LoVo (cell line): ENCODE measurements around the gene ZNF536.
"Not testable (repeated sequence)": the region's sequence is repeated elsewhere in the genome, so short reads cannot be mapped to it uniquely, and the experiment has no call there.

Source experiments
- DNase-seq: peaks from one replicate; pipeline ENCODE4 v3.0.0-alpha.2; 2016; ENCODE audit warnings: low spot score

ZNF536 gene

DNA sequence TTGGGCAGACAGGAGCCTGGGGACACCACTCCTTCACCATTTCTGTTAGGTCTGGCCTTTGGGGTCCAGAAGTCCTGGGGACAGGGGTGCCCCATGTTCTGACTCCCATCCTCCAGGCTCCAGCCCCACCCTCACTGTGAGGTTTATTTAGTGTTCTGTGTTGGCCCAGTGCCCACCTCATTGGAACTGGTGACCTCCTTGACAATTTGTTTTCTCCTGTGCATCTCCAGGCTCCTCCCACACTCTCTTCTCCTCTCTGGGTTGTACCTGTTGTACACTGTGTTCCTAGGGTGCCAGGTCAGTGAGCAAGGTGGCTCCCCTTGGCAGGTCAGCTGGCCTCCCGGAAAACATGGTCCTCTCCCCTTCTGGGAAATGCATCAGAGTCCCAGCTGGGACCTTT, 110.8 kb downstream of the ZNF536 start:
- DNase-seq: no peak

DNA sequence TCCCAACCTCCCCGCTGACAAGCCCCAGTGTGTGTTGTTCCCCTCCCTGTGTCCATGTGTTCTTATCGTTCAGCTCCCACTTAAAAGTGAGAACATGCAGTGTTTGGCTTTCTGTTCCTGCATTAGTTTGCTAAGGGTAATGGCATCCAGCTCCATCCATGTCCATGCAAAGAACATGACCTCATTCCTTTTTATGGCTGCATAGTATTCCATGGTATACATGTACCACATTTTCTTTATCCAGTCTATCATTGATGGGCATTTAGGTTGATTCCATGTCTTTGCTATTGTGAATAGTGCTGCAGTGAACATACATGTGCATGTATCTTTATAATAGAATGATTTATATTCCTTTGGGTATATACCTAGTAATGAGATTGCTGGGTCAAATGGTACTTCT, 114.1 kb downstream of the ZNF536 start:
- DNase-seq: not testable (repeated sequence)

DNA sequence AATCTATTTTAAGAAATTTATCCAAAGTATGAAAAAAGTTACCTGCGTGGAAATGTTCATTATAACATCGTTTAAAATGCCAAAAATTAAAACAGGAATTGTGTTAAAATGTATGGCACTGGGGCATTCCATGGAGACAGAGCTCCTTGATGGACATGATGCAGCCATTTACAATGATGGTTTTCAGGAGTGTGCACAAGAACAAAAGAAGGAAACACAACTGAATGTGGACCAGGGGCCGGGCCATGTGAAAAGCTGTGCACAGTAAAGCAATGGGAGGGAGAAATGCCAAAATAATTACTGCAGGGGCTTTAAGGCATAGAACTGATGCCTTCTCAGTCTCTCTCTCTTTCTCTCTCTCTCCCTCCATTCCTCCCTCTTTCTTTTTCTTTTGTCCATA, 115.0 kb downstream of the ZNF536 start:
- DNase-seq: no peak

DNA sequence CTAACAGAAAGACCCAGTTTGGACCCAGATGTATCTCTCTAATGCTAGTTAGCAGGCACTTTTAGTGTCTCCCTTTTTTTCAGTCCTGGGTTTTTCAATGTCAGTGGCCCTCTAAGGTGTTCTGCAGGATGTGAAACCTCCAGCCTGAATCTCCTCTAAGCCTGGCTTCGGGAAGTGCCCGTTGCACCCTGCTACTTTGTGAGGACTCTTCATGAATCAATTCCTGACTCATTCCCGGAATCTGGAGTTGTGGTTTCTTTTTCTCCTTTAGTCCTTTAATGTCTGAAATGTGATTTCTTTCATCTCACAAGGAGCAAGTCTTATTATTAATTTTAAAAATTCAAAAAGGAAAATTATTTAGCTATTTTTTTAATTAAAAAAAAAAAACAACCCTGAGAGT, 116.0 kb downstream of the ZNF536 start:
- no peak for DNase-seq

DNA sequence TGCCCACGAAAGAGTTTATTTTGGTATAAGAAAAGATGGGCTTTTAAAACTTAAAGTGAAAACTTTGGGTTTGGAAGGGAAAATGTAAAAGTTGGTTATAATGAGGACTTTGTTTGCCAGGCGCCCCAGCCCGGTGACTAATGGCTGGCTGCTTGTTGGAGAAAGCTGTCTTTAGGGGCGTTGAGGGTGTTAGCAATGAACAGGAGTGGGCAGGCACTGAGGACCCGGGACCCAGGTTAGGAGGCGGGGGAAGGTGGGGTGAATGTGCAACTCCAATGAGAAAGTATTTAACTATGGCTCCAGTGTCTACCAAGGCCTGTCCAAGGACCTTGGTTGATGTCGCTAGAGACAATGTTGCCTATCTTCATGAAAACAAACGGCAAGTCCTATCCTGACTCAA, 118.6 kb downstream of the ZNF536 start:
- DNase-seq: no peak

DNA sequence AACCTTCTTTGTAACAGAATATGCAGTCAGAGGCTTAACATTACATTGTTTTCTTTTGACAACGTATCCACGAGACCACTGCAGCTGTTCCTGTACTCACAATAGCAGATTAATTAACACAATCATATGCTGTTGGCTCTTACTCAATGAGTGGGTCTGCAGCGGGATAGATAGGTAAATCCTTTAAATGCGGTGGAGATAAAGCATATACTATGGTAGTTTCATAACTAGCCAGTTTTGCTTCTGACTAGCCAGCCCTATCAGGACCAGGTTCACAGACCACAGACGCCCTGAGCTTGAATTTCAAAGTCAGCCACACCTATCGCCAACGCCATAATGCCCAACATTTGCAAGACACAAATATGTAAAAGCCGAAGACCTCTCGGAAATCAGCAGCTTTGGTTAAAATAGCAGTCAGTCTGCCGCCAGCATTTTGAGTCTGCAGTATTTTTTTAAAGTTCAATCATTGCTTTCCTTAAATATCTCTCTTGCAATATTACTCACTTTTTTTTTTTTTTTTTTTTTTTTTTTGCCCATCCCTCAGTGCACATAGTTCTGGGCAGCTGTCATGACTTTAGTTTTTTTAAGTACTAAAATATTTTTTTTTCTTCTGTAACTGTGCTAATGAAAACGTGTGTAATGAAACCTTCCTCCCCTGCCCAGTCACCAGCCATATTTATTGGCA, 120.5 kb downstream of the ZNF536 start:
- DNase-seq: no peak

DNA sequence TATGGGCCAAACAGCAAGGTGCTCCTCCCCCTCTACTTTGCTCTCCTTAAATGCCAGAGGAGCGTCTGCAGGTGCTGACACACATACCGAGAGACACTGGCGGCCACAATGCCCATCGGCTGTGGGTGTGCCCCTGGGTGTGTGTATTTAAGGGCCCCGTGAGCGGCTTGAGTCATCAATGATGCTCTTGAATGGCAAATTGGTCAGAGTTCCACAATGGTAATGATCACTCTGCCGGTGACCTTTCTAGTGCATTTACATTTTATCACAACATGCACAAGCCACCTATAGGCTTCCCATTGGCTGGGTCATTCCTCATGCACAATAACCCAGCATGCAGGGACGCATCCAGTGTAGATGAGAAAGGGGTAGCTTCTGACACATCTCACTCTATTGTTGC, 124.8 kb downstream of the ZNF536 start:
- no peak for DNase-seq

DNA sequence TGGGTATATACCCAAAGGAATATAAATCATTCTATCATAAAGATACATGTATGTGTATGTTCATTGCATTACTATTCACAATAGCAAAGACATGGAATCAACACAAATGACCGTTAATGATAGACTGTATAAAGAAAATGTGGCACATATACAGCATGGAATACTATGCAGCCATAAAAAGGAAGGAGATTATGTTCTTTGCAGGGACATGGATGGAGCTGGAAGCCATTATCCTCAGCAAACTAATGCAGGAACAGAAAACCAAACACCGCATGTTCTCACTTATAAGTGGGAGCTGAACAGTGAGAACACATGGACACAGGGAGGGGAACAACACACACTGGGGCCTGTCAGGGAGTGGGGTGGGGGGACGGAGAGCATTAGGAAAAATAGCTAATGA, 125.9 kb downstream of the ZNF536 start:
- not testable (repeated sequence) for DNase-seq

DNA sequence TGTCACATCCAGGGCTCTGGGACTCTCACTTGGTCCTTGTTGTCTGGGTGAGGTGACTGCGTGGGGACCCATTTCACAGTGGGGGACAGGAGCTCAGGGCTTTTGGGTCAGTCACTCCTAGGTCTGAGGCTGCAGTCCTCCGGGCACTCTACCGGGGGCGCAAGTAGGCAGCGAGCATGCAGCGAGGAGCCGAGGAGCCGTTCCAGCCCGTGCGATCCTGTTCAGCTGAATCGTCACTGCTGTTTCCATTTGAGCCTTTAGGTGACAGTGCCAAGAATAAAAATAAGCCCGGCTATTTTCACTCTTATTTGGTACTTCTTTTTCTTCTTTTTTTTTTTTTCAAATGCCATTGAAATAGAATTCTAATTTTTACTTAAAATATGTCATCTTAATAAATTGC, 126.5 kb downstream of the ZNF536 start:
- DNase-seq: no peak

DNA sequence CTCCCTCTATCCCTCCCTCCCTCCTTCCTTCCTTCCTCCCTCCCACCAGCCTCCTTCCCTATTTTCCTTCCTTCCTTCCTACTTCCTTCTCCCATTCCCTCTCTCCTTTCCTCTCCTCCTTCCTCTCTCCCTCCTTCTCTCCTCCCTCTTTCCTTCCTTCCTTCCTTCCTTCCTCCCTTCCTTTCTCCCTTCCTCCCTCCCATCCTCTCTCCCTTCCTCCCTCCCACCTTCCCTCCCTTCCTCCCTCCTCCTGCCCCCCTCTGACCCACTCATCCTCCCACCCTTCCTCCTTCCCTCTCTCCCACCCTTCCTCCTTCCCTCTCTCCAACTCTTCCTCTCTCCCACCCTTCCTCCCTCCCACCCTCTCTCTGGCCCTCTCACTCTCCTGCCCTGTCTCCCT, 132.1 kb downstream of the ZNF536 start:
- no peak for DNase-seq

DNA sequence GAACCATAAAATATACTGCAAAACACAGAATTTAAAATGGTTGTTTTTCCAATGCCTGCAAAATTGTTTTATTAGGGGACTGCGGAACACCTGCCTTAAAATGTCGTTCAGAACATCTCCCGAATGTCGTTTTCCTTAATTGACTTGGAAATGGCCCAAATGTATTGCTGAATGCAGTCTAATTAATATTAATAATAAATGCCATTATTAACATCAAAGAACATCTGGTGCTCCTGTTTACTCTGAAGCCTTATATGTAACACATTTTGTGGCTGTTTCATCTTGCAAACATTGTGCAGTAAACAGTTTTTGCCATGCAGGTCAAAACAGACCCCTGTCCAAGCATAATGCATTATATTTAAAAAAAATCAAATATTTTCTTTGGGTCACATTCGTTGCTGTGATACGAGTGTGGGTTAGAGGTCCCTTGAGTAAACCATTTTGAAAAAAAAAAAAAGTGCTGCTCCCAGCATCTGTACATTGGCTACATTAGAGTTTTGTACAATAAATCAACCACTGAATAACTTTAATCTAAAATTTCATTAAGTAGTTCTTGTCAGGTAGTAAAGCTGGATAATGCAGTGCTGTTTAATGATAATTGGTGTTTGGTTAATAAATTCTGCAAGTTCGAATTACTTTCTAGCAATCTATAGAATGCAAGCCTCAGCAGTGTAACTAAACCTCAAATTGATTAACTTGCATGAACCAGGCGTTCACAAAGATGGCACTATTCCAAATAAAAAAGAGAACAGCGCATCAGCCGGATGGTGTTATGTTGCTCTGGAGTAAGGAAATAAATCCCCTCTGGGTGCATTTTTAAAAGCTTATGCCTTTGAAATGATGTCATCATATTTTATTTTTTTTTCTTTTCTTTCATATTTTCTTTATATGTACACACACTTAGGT, 140.2 kb downstream of the ZNF536 start:
- no peak for DNase-seq

DNA sequence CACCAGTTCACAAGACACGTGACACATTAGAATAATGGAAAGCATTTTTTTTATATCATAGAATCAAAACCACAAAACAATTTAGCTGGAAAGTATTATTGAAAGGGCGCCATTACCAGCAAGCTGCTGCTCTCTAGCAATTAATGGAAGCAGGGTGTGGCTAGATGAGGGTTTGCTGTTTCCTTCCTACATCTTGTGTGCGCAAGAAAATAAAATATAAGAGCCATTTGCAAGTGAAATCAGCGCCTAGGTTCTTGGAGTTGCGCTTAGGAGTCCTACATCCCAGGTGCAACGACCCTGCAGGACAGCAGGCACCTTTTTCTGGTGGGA, 140.9 kb downstream of the ZNF536 start:
- DNase-seq: no peak

DNA sequence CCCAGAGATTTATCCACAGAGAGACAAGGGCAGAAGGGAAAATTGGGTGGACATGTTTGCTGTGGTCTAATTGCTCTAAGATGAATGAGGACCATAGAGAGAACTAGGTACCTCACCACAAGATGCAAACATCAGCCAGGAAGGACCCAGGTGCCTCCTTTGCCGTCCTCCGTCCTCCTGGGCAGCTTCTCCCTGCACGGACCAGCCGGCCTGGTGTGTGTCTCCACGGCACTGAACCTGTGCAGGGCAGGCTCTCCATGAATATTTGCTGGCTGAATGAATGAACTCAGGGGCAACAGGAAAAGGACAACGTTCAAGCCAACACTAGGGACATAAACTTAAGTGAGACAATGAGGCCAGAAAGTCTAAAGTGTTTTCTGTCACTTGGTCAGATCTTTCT, 143.9 kb downstream of the ZNF536 start:
- no peak for DNase-seq

DNA sequence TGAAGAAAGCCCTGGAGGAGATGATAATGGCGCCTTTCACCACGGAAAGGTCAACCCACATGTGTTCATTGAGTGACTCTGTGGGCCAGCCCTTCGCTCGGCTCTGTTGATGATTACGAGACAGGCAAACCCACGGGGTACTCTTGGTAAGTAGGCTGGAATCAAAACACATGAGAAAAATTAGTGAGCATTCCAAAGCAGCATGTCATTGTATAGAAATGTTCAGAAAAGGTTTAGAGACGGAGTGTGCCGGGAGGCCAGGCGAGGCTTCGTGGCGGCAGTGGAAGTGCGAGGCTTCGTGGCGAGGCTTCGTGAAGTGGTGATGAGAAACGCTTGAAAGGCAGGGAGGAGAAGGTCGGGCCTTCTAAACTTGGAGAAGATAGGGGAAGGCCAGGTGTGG, 144.3 kb downstream of the ZNF536 start:
- DNase-seq: no peak

DNA sequence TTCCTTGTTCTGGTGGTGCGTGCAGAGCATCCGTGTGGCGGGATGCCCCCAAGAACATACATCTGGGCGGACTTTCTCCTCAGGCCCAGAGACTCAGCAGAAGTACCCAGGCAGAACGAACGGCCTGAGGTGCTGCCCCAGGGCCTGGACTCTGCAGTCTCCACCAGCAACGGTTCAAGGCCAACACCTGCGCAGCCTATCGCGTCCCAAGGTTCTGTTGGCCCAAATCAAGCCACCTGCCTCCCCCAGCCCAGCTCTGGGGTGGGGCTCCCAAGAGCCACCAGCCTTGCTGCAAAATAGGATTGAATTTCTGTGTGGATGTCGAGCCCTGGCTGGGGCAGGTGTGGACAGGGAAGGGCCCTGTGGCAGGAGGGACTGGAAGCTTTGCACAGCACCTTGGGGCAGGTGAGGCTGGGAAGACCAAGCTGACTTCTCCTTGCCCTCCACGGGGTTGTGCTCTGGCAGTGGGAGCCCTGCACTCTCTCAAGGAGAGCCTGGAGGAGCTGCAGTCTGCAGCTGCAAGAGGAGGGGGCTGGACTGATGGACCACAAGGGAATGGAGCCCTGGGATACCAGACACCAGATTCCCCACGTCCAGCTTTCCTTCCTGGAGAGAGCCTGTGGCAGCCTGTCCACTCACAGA, 146.9 kb downstream of the ZNF536 start:
- DNase-seq: no peak

DNA sequence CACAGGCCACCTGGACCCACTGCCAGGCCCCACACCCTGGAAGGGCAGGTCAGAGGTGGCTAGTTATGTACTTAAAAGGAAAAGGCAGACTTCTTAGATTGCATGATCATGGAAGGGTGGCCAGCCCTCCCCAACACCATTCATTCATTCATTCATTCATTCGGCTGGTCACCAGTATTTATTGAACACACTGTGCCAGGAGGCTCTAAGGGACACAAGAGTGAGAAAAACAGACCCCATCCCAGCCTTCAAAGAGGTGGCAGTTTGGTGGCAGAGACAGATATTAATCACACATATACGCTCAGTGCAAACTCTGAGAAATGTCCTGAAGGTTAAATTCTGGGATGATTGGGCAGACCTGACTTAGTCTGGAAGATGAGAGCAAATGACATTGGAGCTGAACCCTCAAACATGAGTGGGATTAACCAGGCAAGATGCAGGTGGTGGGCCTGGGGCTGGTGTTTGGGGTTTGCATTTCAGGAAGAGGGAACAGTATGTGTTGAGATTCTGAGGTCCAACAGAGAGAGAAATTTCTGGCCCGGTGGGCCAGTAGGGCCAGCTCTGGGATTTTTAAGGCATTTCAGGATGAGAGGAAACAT, 147.5 kb downstream of the ZNF536 start:
- no peak for DNase-seq

DNA sequence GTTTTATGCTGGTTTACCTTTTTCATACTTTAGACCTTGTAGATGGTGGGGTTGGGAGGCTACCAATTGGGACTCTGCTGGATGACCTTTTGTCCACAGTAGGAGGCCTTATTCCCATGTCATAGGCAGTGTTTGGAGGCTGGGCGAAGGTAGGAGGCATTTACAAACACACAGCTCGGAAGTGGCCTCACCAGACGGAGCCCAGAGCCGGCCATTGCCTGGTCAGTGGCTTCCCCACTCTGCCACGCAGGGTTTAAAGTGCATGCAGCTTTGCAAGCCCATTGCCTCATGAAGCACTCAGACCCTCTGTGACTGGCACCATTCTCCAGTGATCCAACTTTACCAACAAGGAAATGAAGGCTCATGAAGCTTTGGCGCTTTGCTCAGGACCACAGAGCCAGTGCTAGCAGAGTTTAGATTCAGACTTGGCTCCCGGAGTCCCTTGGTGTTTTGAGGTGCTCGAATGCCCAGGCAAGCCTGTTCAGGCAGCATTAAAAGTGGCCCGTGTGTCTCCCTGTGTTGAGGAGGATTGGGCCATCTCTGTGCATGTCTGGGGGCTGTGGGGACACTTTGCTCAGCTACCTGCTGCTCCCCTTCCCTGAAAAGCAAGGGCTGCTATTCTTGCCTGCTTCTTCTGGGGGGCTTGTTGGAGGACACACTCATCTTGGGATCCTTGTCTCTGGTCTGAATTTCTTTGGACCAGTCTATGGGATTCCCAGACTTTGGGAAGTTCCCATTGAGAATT, 148.7 kb downstream of the ZNF536 start:
- DNase-seq: no peak

DNA sequence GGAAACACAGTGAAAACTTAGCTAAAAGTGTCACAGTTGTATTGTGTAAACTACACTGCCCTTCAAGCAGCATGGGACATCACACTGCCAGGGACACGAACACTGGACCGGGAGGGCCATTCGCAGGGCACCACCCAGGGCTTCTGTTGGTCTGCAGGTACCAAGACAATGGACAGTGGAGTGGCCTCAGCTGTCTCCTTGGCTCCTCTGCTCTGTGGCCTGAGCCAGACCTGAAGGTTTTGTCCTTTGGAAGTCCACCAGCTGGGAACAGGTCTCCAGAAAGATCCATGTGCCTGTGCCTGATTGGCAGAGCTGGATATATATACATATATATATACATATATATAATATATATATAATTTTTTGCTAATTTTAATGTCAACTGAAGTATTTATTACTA, 149.8 kb downstream of the ZNF536 start:
- no peak for DNase-seq

DNA sequence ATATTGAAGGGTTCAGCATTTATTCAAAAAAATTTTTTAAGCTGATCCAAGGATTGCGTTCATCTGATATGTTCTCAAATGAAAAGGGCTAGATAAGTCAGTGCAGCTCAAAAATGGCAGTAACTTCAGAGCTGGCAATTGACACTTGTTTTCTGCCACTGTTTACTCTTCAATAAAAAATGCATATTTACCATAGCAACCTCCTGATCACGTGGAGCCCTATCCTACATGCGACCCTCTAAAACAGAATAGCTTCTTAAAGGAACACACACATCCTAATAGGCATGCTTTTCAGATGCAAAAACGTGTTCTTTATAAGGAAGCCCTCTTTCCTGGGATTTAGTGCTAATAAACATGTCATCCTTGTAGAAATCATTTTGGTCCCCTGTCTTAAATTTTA, 150.2 kb downstream of the ZNF536 start:
- DNase-seq: no peak

DNA sequence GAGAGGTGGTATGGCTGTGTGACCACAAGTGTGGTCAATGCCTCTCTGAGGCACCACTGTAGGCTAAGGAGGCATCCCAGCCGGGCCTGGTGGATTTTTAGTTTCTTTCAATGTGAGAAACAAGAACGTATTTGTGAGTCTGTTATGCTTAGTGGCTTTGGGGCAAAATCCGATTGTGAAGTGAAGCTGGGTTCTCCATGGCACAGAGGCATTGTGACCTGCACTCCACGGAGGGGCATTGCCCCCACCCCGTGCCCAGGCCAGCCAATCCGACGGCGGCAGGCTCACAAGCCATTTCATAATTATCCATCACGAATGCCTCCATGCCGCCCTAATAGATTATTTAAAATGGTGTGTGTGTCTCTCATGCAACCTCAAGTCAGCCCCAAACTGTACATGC, 151.6 kb downstream of the ZNF536 start:
- DNase-seq: no peak

DNA sequence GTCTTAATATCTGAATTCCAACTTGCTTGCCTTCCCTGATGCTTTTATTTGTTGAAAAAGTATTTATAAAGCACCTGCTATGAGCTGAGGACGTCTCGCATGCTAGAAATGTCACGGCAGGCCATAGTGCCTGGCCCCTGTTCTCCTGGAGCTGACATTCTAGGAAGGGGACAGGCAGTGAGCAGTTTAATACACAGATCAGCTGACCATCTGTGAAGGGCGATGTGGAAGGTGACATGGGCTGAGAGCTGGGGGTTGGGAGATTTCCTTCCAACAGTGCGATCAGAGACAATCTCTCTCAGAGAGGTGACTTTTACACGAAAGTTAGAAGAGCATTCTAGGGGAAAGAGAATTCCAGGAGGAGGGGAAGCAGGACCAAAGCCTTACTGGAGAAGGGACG, 153.2 kb downstream of the ZNF536 start:
- no peak for DNase-seq

DNA sequence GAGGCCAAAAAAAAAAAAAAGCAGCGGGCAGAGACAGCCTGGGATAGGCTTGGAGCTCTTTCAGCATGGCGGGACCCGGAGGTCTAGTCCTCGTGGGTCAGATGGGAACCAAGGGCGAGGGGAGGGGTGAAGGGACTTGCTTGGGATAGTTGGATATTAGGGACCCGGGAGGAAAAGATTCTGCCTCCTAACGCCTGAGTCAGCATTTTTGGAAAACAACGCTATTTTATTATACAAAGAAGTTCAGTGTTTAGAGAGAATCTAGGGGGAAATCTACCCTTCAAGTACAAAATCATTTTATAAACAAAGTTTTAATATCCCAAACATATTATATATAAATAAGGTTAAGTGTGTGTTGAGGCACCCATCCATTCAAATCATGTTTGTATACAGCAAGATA, 156.7 kb downstream of the ZNF536 start:
- no peak for DNase-seq
